OCI-LY7 (cell line): ENCODE results near the gene RIMS4.

Experiments used
- CTCF ChIP-seq: fragments of 200-600 bp; sonication (generic); conservative IDR thresholded peaks from 2 replicates; pipeline ENCODE4 v1.5.1; 2014; ENCODE audit warnings: mild to moderate bottlenecking, antibody characterized with exemption, low read length, moderate library complexity, mixed read lengths
- EZH2phosphoT487 ChIP-seq: fragments of 200-600 bp; sonication (generic); IDR thresholded peaks from 2 replicates; pipeline ENCODE4 v1.6.1; 2018; ENCODE audit warnings: low read depth, borderline replicate concordance, mild to moderate bottlenecking, mixed run types, antibody characterized with exemption, low read length, moderate library complexity, mixed read lengths

GRCh38 chr20:44754554-44754953 lies 55.8 kb downstream of the RIMS4 start:
- TF ChIP-seq CTCF (no peak), EZH2phosphoT487 (no peak)
